ENCODE measurements around the gene APOBEC4.
A peak's percentile ranks its signal among the peaks of the same experiment; 100 is the strongest.

APOBEC4 gene

DNA sequence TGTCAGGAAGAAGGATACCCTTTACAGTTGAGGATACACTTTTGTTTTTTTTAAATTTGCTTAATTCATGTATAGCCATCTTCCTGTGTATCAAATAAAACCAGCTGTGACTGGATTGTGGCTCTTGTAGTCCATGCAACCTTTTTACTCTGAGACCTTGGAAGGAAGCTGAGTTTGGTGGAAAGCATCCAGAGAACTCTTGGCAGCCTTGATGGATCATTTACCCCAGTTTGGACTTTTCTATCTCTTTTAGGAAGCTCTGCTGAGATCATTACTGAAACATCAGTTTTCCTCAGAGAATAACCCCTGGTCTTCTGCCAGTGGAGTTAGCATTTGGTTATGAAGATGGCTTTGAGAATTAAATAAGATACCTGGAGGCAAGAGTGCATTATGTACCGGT, 21.2 kb upstream of the APOBEC4 start:
- no peak for DNase-seq

DNA sequence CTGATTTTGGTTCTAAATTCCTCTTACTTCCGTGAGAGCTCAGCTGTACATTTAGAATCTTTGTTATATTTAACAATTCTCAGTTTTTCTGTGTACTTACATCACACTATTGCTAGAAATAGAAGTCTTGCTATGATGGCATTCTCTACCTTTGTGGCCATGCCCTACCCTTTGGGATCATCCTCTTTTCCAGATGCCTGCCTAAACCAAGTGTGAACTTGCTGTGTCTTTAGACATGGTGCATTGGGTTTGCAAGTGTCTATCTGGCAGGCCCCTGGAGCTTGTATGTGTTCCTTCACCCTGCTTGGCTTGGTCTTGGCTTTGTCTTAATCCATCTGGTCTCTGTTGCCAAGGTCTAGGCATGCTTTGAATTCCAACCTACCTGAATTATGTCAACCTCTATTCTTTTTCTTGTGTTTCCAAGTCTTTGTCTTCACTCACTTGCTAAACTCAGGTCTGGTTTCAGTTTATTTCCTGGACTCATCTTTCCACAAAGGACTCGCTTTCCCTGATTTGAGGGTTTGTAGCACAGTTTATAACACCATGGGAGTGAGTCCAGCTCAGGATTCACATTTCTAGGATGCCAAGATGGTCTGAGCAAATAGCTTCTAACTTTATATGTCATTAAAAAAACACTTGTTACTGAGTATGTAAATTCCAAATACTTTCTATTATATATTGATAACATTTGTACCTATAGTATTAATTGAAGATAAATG, 20.6 kb upstream of the APOBEC4 start:
- DNase-seq, result no peak

DNA sequence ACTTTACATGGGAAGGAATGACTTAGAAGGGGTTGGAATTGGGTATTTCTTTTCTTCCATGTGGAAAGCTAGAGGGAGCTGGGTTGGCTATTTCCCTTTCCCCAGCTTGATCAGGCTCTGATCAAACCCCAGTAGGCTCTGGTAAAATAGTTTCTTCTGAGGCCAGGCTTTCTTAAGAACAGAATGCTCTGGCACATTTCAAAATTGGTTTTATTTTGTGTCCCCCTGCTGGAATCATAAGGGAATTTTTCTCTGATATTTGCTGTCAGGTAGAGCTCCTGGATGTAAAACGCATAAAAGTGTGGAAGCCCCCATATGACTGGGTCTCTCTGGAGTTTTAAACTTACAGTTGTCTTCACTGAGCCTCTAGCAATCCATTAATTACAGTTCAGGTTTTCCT, 17.1 kb upstream of the APOBEC4 start:
- DNase-seq, result no peak

DNA sequence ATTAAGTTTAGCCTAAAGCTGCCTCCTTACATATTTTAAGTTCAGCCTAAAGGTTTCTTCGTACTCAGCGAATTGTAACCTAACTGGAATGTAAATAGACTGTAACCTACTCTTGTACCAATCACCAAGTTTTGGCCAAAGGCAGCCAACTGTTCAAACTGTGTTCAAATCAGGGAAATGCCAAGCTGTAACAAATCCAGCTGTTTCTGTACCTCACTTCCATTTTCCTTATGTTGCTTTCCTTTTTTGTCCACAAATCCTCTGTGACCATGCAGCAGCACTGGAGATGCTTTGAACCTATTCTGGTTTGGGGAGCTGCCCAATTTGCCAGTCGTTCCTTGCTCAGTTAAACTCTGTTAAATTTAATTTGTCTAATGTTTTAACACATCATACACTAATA, 3.2 kb upstream of the APOBEC4 start:
- DNase-seq, result no peak

DNA sequence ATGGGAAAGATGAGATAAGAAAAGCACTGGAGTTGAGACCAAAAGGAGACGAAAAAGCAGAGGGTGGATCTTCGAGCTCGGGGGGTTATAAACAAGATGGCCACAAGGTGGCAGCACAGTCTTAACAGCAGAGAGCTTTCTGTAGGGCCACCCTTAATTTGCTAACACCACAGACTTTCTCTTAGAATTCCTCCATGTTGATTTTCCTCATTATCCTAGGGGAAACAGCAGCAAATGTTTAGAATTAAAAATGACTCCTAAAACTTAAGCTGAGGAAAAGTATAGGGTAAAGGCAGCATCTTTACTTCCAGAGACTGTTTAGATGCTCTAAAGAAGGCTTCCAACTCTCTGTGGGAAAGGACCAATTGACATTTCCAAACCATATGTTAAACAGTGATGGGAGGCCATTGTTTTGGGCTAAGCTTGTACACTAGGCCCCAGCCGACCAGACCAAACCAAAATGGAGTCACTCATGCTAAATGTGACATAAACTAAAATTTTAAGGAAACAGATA, 2.5 kb upstream of the APOBEC4 start:
- DNase-seq, result peak; percentile 51 to 92

DNA sequence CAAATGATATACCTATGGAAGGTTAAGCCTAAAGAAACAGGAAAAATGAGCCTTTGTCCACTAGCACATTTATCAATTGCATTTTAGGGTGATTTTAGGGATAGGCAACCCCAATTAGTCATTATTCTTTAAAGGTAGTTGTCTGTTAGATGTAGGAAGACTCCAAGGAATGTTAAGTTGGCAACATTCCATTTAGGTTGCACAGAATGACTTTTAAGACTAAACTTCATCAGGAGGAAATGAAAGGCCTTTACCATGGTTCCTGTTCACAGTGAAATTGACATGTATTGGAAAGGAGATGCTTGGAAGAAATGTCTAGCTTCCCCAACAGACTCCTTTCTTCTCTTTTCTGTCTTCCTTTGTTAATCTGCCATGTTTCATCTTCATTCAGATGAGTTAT, 1.6 kb upstream of the APOBEC4 start:
- no peak for DNase-seq

GRCh38 chr1:183653876-183654451, 848 bp upstream of the APOBEC4 start:
- DNase-seq, result no peak

- DNase-seq, result no peak
Measured at GRCh38 chr1:183653462-183653794, 312 bp upstream of the APOBEC4 start.

DNA sequence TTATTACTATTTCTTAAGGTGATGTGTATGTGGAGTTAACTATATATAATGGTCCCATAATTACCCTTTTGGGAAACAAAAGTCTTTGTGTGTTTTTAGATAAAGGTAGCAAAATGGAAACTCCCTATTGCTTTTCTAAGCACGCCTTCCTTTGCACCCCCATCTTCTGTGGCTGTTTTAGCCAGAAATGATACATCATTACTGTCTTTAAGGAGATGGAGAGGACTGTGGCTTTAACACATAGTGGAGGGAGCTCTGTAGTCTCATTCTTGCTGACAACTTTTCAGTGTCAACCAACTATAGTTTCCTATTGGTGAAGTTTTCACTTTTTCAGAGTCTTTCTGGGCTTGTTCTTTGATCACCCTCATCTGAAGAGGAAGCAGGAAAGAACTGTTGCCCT, 1.0 kb downstream of the APOBEC4 start:
- no peak for DNase-seq

DNA sequence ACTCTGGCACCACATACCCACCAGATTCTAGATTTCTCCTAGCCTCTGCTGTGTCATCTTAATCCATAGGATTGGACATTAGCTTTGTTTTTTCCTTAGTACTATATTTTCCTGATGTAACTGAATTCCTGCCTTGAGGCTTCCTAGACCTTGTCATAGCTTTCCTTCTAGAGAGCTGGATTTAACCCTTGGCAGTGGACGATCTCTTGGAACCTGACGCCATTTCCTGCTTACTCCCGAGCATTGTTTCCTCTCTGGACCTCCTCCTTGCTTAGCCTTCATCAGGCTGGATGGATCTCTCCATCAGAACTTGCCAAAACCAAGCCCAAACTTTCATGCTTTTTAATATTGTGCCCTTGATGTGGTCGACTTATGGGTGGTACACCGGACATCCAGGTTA, 1.5 kb downstream of the APOBEC4 start:
- DNase-seq, result no peak

DNA sequence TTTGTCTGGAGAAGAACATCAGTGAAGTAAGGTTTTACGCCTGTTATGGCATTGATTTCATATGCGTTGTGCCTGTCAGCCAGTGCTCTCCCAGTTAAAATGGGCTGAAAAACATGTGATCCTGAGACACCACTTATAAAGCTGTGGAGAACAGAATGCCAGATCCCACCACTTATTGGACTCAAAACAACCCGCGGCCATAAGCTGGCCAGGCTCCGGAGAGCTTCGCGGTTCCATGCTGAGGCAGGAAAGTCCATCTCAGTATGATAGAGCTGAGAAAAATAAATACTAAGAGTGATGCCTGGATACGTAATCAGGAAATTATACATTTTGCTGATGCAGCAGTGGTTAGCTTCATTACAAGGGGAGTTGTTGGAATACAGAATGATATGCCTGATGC, 5.1 kb downstream of the APOBEC4 start:
- DNase-seq, result no peak

DNA sequence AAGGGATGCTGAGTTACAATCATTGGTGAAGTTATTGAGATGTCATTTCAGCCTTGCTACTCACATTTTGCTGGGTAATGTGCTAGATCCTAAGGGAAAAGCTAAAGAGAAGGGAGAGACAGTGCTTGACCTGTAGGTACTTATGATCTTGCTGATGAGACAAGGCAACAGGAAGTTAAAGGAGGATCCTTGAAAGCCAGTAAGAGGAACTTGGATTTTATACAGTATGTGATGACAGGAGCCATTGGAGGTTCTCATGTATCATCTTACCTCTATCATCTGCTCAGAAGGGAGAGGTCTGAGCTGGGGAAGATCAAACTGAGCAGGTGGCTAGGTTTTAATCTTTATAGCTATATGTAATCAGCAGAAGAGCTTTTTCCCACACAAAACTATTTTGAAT, 6.3 kb downstream of the APOBEC4 start:
- DNase-seq, result no peak

DNA sequence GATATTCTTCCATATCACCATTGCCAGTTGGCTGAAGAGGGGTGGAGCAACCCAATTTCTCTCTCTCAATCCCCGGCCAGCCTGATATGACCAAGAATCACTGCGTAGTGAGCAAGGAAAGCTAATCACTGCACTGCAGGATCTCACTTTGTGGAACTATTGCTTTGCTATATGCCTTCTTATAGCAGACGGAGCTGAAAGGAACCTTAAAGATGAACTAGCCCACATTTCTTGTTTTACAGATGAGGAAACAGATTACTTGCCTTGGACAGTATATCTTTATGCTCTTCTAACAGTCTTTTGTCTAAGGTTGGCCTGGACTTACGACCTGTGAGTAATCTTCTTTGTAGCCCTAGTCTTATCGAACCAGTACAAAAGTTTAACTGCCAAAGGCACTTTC, 7.6 kb downstream of the APOBEC4 start:
- no peak for DNase-seq

DNA sequence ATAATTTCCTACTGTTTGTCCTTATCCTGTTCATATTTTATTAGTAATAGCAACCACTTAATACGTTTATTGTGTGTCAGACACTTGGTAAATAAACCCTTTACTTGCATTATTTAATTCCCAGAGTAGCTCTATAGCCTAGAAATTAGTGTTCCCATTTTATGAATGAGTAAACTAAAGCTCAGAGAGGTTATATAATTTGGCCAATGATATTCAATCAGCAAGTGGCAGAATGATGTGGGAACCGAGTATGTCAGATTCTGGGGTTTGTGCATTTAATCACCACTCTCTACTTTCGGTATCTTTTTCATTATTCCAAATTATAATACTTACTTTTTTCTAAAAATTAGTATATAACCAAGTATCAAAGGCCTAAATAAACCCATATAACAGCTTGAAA, 10.9 kb downstream of the APOBEC4 start:
- no peak for DNase-seq

DNA sequence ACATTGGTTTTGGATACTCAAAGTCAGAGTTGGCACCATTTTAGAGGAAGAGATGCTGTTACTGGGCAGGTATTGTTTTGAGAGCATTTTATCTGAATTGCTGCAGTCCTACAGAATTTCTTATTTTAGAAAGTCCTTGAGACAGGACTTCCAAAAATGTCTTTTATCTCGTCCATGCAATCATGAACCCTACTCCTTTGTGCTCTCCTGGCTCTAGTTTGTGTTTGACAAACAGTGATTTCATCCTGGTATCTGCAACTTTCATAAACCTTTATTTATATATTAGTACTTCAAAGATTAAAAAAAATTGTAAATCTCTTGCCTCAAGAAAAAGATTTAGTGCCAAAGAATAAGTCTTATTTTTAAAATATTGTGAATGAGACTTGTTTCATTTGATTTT, 12.9 kb downstream of the APOBEC4 start:
- no peak for DNase-seq

- no peak for DNase-seq
Measured at GRCh38 chr1:183638649-183639387, 14.3 kb downstream of the APOBEC4 start.

GRCh38 chr1:183636783-183637182, 16.3 kb downstream of the APOBEC4 start:
- no peak for DNase-seq

- no peak for DNase-seq
Measured at GRCh38 chr1:183636334-183636682, 16.8 kb downstream of the APOBEC4 start.

DNA sequence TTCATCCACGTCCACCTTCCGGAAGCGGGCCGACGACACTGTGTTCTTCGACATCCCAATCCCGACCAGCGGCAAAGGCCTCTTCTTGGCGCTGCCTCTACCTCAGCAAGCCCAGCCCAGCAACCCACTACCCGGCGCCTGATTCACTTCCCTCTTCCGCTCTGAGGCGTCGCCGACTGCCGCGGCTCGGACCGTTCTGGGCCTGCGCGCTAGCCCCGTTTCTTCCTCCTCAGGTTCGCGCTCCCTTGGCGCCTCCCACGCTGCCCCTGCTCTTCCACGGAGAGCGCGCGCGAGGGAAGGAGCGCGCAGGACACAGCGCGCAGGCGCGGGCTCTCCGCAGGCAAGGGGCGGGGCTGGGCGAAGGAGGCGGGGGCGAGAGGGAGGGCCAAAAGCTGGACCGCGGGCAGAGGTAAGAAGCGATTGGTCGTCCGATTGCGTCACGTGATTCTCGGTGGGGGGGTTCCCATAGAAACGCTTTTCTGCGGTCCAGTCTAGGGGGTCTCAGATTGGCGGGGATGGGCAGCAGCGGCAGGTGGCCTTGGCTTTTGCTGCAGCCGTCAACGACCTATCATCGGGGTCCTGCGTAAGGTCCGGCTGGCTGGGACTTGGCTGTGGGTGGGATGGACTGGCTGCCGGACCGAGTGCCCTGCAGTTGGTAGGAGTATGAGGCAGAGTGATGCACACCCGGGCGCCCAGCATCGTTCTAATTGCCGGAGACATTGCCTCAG, 17.3 kb downstream of the APOBEC4 start, which contains the start of gene ARPC5:
Gene ARPC5 (minus strand): TSS at position 178 of the 728 bp plus-strand sequence. CDS start 124 bp downstream, at position 54.
- peak; percentile 97 to 98 for DNase-seq

GRCh38 chr1:183635099-183635605, 18.0 kb downstream of the APOBEC4 start:
- DNase-seq, result no peak

DNA sequence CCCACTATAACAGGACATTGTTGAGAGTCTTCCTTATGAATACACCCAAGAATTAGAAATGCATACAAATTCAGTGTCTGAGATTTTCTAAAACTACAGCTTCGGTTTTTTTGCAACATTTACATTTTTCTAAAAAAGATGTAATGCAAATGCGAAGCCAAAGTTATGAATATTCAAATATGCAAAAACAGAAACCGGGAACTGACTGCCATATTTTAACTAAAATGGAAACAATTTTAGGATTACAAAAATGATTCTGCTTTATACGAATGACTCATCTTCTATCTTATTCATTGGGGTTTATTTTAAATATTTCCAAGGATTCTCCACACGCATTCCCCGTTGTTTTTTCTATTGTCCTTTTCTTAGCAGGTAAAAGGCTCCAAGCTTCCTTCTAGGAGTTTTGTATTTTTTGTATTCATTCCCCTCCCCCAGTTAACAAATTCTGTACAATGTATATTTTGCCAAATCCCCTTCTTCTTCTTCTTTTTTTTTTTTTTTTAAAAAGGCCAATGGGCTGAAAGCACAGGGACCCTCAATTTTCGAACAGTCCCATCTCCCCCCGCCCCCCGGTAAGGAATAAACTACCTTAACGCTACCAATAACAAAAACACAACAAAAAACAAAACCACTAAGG, 18.6 kb downstream of the APOBEC4 start:
- no peak for DNase-seq

GRCh38 chr1:183633676-183634343, 19.3 kb downstream of the APOBEC4 start:
- DNase-seq, result peak in 1 of 2 donors; percentile 65
